ENCODE measurements around the gene BMERB1.
A peak's percentile ranks its signal among the peaks of the same experiment; 100 is the strongest.

BMERB1 gene

GRCh38 chr16:15581127-15581815 lies 146.9 kb downstream of the BMERB1 start:
- H4K20me1 ChIP-seq = no peaks in the 10 kb centered on the region
- H3K4me3 ChIP-seq = no peak overlapping the region
- no peaks in the 10 kb centered on the region for H3K4me1 ChIP-seq
- H3K9ac ChIP-seq = no peak overlapping the region
- TF ChIP-seq Cebpa-rat (IDR thresholded peaks at IDR 0.05) = no peak
- H3K4me2 ChIP-seq = no peak overlapping the region
- no peaks in the 10 kb centered on the region for H3K27me3 ChIP-seq
- H3K27ac ChIP-seq = no peak overlapping the region
- peaks cover 34% of the 10 kb centered on the region for H3K9me3 ChIP-seq
- H3K36me3 ChIP-seq = peaks cover 1% of the 10 kb centered on the region; the same call in 1 of the 2 replicates

- Histone ChIP-seq H3K9me3 (peaks cover 36% of the 10 kb centered on the region), H4K20me1 (no peaks in the 10 kb centered on the region), H3K36me3 (peaks cover 21% of the 10 kb centered on the region), H3K27ac (no peak overlapping the region), H3K9ac (no peak overlapping the region), H3K27me3 (no peaks in the 10 kb centered on the region), H3K4me1 (no peaks in the 10 kb centered on the region; the same call in 1 of the 2 replicates), H3K4me3 (no peak overlapping the region), H3K4me2 (no peak overlapping the region)
- TF ChIP-seq Cebpa-rat (IDR thresholded peaks at IDR 0.05) = no peak
Observed at GRCh38 chr16:15583526-15583925, 149.1 kb downstream of the BMERB1 start.

GRCh38 chr16:15585956-15586355 lies 151.6 kb downstream of the BMERB1 start:
- Histone ChIP-seq H3K36me3 (peaks cover 34% of the 10 kb centered on the region), H3K9me3 (peaks cover 50% of the 10 kb centered on the region), H3K4me2 (no peak overlapping the region), H3K9ac (no peak overlapping the region), H3K27ac (no peak overlapping the region), H3K4me3 (no peak overlapping the region), H3K27me3 (no peaks in the 10 kb centered on the region), H4K20me1 (no peaks in the 10 kb centered on the region), H3K4me1 (peaks cover 23% of the 10 kb centered on the region)
- no peak for TF ChIP-seq Cebpa-rat (IDR thresholded peaks at IDR 0.05)

- no peak overlapping the region for H3K4me3 ChIP-seq
- no peak for TF ChIP-seq Cebpa-rat (IDR thresholded peaks at IDR 0.05)
- peaks cover 34% of the 10 kb centered on the region for H3K36me3 ChIP-seq
- no peaks in the 10 kb centered on the region for H4K20me1 ChIP-seq
- no peak overlapping the region for H3K9ac ChIP-seq
- peaks cover 31% of the 10 kb centered on the region for H3K4me1 ChIP-seq
- H3K27ac ChIP-seq = no peak overlapping the region
- H3K9me3 ChIP-seq = peaks cover 50% of the 10 kb centered on the region
- 0 out of 2 replicates have a peak overlapping the region, but pooled peaks have one; percentile 19 for H3K4me2 ChIP-seq
- no peaks in the 10 kb centered on the region for H3K27me3 ChIP-seq
Observed at GRCh38 chr16:15586716-15587115, 152.3 kb downstream of the BMERB1 start.

GRCh38 chr16:15587152-15587825 lies 152.9 kb downstream of the BMERB1 start:
- Histone ChIP-seq H3K9me3 (peaks cover 50% of the 10 kb centered on the region), H3K36me3 (peaks cover 37% of the 10 kb centered on the region), H3K4me2 (peak overlapping the region; percentile 19), H3K4me1 (peaks cover 35% of the 10 kb centered on the region), H3K27me3 (no peaks in the 10 kb centered on the region), H3K4me3 (no peak overlapping the region), H3K27ac (no peak overlapping the region), H4K20me1 (no peaks in the 10 kb centered on the region), H3K9ac (no peak overlapping the region)
- no peak for TF ChIP-seq Cebpa-rat (IDR thresholded peaks at IDR 0.05)

GRCh38 chr16:15592324-15592723 lies 157.9 kb downstream of the BMERB1 start:
- H3K9me3 ChIP-seq = peaks cover 22% of the 10 kb centered on the region
- peak overlapping the region; percentile 50 for H3K4me2 ChIP-seq
- no peaks in the 10 kb centered on the region for H4K20me1 ChIP-seq
- H3K4me3 ChIP-seq = no peak overlapping the region
- no peak for TF ChIP-seq Cebpa-rat (IDR thresholded peaks at IDR 0.05)
- H3K36me3 ChIP-seq = peaks cover 64% of the 10 kb centered on the region
- H3K9ac ChIP-seq = no peak overlapping the region
- no peaks in the 10 kb centered on the region for H3K27me3 ChIP-seq
- peaks cover 46% of the 10 kb centered on the region for H3K4me1 ChIP-seq
- H3K27ac ChIP-seq = peak overlapping the region; percentile 52

- no peak overlapping the region for H3K9ac ChIP-seq
- no peaks in the 10 kb centered on the region for H4K20me1 ChIP-seq
- peaks cover 46% of the 10 kb centered on the region for H3K4me1 ChIP-seq
- H3K27ac ChIP-seq = no peak overlapping the region
- H3K27me3 ChIP-seq = no peaks in the 10 kb centered on the region
- peak overlapping the region; percentile 8; the same call in 1 of the 2 replicates for H3K4me2 ChIP-seq
- H3K4me3 ChIP-seq = no peak overlapping the region
- no peak for TF ChIP-seq Cebpa-rat (IDR thresholded peaks at IDR 0.05)
- peaks cover 17% of the 10 kb centered on the region for H3K9me3 ChIP-seq
- peaks cover 67% of the 10 kb centered on the region for H3K36me3 ChIP-seq
Observed at GRCh38 chr16:15593235-15593634, 158.8 kb downstream of the BMERB1 start.

- peaks cover 67% of the 10 kb centered on the region for H3K36me3 ChIP-seq
- no peak overlapping the region for H3K9ac ChIP-seq
- H3K27me3 ChIP-seq = no peaks in the 10 kb centered on the region
- peaks cover 34% of the 10 kb centered on the region for H3K4me1 ChIP-seq
- H4K20me1 ChIP-seq = no peaks in the 10 kb centered on the region
- H3K4me2 ChIP-seq = no peak overlapping the region
- no peak overlapping the region for H3K27ac ChIP-seq
- TF ChIP-seq Cebpa-rat (IDR thresholded peaks at IDR 0.05) = no peak
- peaks cover 1% of the 10 kb centered on the region for H3K9me3 ChIP-seq
- H3K4me3 ChIP-seq = no peak overlapping the region
Observed at GRCh38 chr16:15594711-15595320, 160.4 kb downstream of the BMERB1 start.

DNA sequence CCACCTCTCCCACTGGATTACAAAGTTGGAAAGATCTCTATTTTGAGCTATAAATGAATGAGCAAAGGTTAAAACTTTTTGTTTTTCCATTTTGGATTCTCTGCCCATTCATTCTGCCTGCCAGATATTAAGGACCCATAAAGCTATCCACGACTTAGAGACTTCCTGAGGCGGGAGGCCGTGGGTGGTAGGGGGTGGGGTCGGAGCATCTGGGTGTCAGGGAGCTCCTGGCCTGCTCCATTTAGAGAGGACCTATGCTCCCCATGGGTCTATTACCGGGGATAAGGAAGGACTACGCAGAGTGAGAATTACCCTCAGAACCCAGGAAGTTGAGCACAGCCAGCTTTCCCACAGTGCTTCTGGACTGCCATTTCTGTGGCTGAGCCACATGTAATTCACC lies 162.7 kb downstream of the BMERB1 start:
- no peak for TF ChIP-seq Cebpa-rat (IDR thresholded peaks at IDR 0.05)
- Histone ChIP-seq H3K27ac (no peak overlapping the region), H3K9me3 (no peaks in the 10 kb centered on the region), H3K27me3 (no peaks in the 10 kb centered on the region), H4K20me1 (peaks cover 17% of the 10 kb centered on the region; the same call in 1 of the 2 replicates), H3K9ac (no peak overlapping the region), H3K36me3 (peaks cover 89% of the 10 kb centered on the region), H3K4me1 (peaks cover 12% of the 10 kb centered on the region), H3K4me2 (no peak overlapping the region), H3K4me3 (no peak overlapping the region)
